ENCODE results near the gene SLC24A3.

Gene SLC24A3

GRCh38 chr20:19688031-19688806 is 475.8 kb downstream of the SLC24A3 start:
- DNase-seq (ENCODE audit: insufficient read length, low spot score), result peak; percentile 88
- no peak for TF ChIP-seq POLR2A (IDR thresholded peaks at IDR 0.05; ENCODE audit: low read depth, low read length)
- no peak for FAIRE-seq

GRCh38 chr20:19690462-19690861 is 478.0 kb downstream of the SLC24A3 start:
- no peak for DNase-seq (ENCODE audit: insufficient read length, low spot score)
- TF ChIP-seq POLR2A (IDR thresholded peaks at IDR 0.05; ENCODE audit: low read depth, low read length), result no peak
- no peak for FAIRE-seq

GRCh38 chr20:19691125-19691524 is 478.7 kb downstream of the SLC24A3 start:
- DNase-seq (ENCODE audit: insufficient read length, low spot score), result no peak
- no peak for TF ChIP-seq POLR2A (IDR thresholded peaks at IDR 0.05; ENCODE audit: low read depth, low read length)
- no peak for FAIRE-seq

GRCh38 chr20:19692100-19692499 is 479.7 kb downstream of the SLC24A3 start:
- DNase-seq (ENCODE audit: insufficient read length, low spot score), result no peak
- no peak for FAIRE-seq
- no peak for TF ChIP-seq POLR2A (IDR thresholded peaks at IDR 0.05; ENCODE audit: low read depth, low read length)

GRCh38 chr20:19692685-19693119 is 480.3 kb downstream of the SLC24A3 start:
- DNase-seq (ENCODE audit: insufficient read length, low spot score) (peak; percentile 44), FAIRE-seq (no peak)
- TF ChIP-seq POLR2A (IDR thresholded peaks at IDR 0.05; ENCODE audit: low read depth, low read length), result no peak

- no peak for TF ChIP-seq POLR2A (IDR thresholded peaks at IDR 0.05; ENCODE audit: low read depth, low read length)
- DNase-seq (ENCODE audit: insufficient read length, low spot score), result no peak
- no peak for FAIRE-seq
Measured at GRCh38 chr20:19693508-19693907, 481.1 kb downstream of the SLC24A3 start.

- TF ChIP-seq POLR2A (IDR thresholded peaks at IDR 0.05; ENCODE audit: low read depth, low read length), result no peak
- FAIRE-seq (no peak), DNase-seq (ENCODE audit: insufficient read length, low spot score) (no peak)
Measured at GRCh38 chr20:19695081-19695480, 482.6 kb downstream of the SLC24A3 start.

- FAIRE-seq (no peak), DNase-seq (ENCODE audit: insufficient read length, low spot score) (no peak)
- TF ChIP-seq POLR2A (IDR thresholded peaks at IDR 0.05; ENCODE audit: low read depth, low read length), result no peak
Measured at GRCh38 chr20:19696620-19697019, 484.2 kb downstream of the SLC24A3 start.

GRCh38 chr20:19697415-19697814 is 485.0 kb downstream of the SLC24A3 start:
- FAIRE-seq (no peak), DNase-seq (ENCODE audit: insufficient read length, low spot score) (no peak)
- TF ChIP-seq POLR2A (IDR thresholded peaks at IDR 0.05; ENCODE audit: low read depth, low read length), result no peak

GRCh38 chr20:19699180-19699971 is 486.9 kb downstream of the SLC24A3 start:
- DNase-seq (ENCODE audit: insufficient read length, low spot score), result peak; percentile 55
- FAIRE-seq, result no peak
- no peak for TF ChIP-seq POLR2A (IDR thresholded peaks at IDR 0.05; ENCODE audit: low read depth, low read length)

GRCh38 chr20:19701429-19701828 is 489.0 kb downstream of the SLC24A3 start:
- no peak for FAIRE-seq
- no peak for DNase-seq (ENCODE audit: insufficient read length, low spot score)
- TF ChIP-seq POLR2A (IDR thresholded peaks at IDR 0.05; ENCODE audit: low read depth, low read length), result no peak

- no peak for FAIRE-seq
Measured at GRCh38 chr20:19706463-19706862, 494.0 kb downstream of the SLC24A3 start.

GRCh38 chr20:19709635-19710335 is 497.3 kb downstream of the SLC24A3 start:
- DNase-seq (ENCODE audit: insufficient read length, low spot score) (no peak), FAIRE-seq (no peak)
- no peak for TF ChIP-seq POLR2A (IDR thresholded peaks at IDR 0.05; ENCODE audit: low read depth, low read length)

More at GRCh38 chr20:19706463-19706862, 494.0 kb downstream of the SLC24A3 start:
- no peak for DNase-seq (ENCODE audit: insufficient read length, low spot score)
- TF ChIP-seq POLR2A (IDR thresholded peaks at IDR 0.05; ENCODE audit: low read depth, low read length), result no peak
